Measurements from ENCODE around the gene ADGRL1. TPM values are rescaled to one million over a fixed set of nuclear protein-coding genes. Genes with fewer than 3 reads are reported as not detected.
"Not testable (repeated sequence)": the region's sequence is repeated elsewhere in the genome, so short reads cannot be mapped to it uniquely, and the experiment has no call there.

Gene ADGRL1
- total RNA-seq, 4 donors from 2014 or later = 18.5 to 56.3 (median 46.2) TPM

DNA sequence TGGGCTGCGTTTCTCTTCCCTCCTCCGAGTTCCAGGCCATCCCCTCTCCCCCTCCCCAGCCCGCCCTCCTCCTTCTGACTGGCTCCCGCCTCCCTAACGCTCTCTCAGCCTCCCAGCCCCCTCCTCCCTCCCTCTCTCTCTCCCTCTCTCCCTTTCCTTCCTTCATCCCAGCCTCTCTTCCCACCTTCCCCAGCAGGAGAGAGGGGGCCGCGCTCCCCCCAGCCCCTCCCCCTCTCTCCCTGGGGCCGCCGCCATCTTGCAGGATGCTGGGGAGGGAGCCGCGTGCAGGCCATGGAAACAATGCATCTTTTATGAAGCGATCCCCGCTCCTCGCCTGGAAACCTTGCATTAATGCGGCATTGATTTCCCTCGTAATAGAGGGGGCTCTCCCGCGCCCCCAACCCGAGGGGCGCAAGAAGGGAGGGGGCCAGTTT lies 42.6 kb upstream of the ADGRL1 start:
- WGBS, 2 donors = 0% methylated on average over 2 to 13 of the region's 20 CpGs
- Histone ChIP-seq H3K27me3 (no peaks in the 10 kb centered on the region), H3K27ac (no peak overlapping the region), H3K4me1 (peaks cover 6 to 8% of the 10 kb centered on the region in 2 donors), H3K9me3 (no peaks in the 10 kb centered on the region), H3K36me3 (no peaks in the 10 kb centered on the region), H3K4me3 (replicated peaks in 1 of 3) (peak overlapping the region in 1 of 3 donors; percentile 37)
- DNase-seq = peak; percentile 4 to 7
- no peak for TF ChIP-seq POLR2A (IDR thresholded peaks at IDR 0.05)
- TF ChIP-seq CTCF (IDR thresholded peaks at IDR 0.05) = no peak
- intact Hi-C loops (cut with DNase I) = no loop called here

DNA sequence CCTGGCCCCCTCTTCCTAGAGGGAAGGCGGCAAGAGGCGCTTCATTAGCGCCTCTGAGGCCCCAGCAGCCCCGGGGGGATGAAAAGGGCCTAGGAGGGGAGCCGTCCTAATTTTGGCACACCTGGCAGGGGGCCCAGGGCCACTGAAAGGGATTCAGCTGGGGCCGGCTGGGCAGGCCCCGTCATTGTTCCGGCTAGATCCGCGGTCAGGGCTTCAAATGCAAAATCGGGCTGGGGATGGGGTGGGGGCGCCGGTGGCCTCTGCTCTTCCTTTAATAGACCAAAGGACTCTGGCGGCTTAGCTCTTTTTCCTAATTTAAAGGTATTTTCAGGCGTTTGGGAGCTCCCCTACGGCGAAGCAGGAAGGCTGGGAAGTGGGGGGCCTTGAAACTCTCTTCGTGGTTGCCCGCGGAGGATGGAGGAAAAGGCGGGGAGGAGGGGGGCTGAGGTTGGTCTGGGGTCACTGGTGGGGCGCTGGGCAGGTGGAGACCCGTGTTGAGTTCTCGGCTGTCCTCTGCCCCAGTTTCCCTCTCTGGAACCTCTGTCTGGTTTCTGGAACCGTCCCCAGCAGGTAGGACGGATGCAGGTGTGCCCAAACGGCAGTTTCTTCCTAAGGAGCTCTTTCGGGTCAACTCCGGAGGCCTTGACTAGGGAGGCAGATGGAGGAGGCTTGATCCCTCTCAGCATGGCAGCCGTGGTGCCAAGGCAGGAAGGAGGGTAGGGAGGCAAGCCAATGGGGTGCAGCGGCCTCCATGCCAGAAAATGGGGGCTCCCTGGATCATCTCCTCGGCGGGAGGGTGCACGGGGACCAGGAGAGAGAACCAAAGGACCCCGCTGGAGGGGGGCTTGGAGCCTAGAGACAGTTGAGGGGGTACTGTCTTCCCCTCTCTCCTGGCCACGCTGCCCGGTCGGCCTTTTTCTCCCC lies 41.8 kb upstream of the ADGRL1 start:
- H3K4me1 ChIP-seq; DNase-seq; H3K27me3 ChIP-seq; H3K9me3 ChIP-seq; H3K36me3 ChIP-seq; intact Hi-C loops (cut with DNase I); H3K27ac ChIP-seq: not testable (repeated sequence)
- peak overlapping the region in 1 of 3 donors; percentile 37 for H3K4me3 ChIP-seq (replicated peaks in 1 of 3)
- 8 to 9% methylated on average over 25 to 35 of the region's 38 CpGs for WGBS, 2 donors

GRCh38 chr19:14247205-14247547 lies 41.2 kb upstream of the ADGRL1 start:
- H3K9me3 ChIP-seq; H3K4me1 ChIP-seq; H3K27ac ChIP-seq; H3K27me3 ChIP-seq; intact Hi-C loops (cut with DNase I); DNase-seq; H3K4me3 ChIP-seq (replicated peaks in 1 of 3); H3K36me3 ChIP-seq: not testable (repeated sequence)
- WGBS, 2 donors = 93% methylated on average over 2 to 3 of the region's 6 CpGs

GRCh38 chr19:14244393-14244792 lies 38.4 kb upstream of the ADGRL1 start:
- H3K9me3 ChIP-seq; intact Hi-C loops (cut with DNase I); H3K4me1 ChIP-seq; H3K4me3 ChIP-seq (replicated peaks in 1 of 3); DNase-seq; H3K27ac ChIP-seq; H3K27me3 ChIP-seq; H3K36me3 ChIP-seq: not testable (repeated sequence)
- 78 to 79% methylated on average over 5 of the region's 5 CpGs for WGBS, 2 donors

DNA sequence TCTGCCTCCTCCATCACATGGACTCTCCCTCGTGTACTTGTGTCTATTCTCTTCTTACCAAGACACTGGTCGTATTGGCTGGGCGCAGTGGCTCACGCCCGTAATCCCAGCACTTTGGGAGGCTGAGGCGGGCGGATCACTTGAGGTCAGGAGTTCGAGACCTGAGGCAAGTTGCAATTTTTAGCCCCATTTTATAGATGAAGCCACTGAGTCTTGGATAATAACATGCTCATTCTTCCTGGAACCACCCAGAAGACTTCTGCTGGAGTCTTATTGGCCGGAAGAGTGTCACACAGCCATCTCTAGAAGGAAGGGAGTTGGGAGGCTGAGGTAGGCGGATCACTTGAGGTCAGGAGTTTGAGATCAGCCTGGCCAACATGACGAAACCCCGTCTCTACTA lies 37.7 kb upstream of the ADGRL1 start:
- DNase-seq; H3K27ac ChIP-seq; H3K4me3 ChIP-seq (replicated peaks in 1 of 3); H3K4me1 ChIP-seq; H3K36me3 ChIP-seq; H3K9me3 ChIP-seq; intact Hi-C loops (cut with DNase I); H3K27me3 ChIP-seq: not testable (repeated sequence)
- WGBS, 2 donors = 89 to 95% methylated on average over 12 of the region's 12 CpGs

GRCh38 chr19:14237014-14237941 lies 31.3 kb upstream of the ADGRL1 start:
- H3K4me3 ChIP-seq (replicated peaks in 1 of 3) = no peak overlapping the region
- intact Hi-C loops (cut with DNase I) = no loop called here
- TF ChIP-seq CTCF (IDR thresholded peaks at IDR 0.05) (no peak), POLR2A (IDR thresholded peaks at IDR 0.05) (no peak)
- no peak for DNase-seq
- WGBS, 2 donors = 78 to 82% methylated on average over 5 of the region's 5 CpGs
- no peaks in the 10 kb centered on the region for H3K27me3 ChIP-seq
- H3K27ac ChIP-seq = no peak overlapping the region
- H3K4me1 ChIP-seq = no peaks in the 10 kb centered on the region
- no peaks in the 10 kb centered on the region for H3K9me3 ChIP-seq
- H3K36me3 ChIP-seq = no peaks in the 10 kb centered on the region

GRCh38 chr19:14232945-14233344 lies 27.0 kb upstream of the ADGRL1 start:
- H3K4me1 ChIP-seq; H3K27ac ChIP-seq; H3K27me3 ChIP-seq; H3K9me3 ChIP-seq; H3K36me3 ChIP-seq; DNase-seq; H3K4me3 ChIP-seq (replicated peaks in 1 of 3); intact Hi-C loops (cut with DNase I): not testable (repeated sequence)
- 92 to 96% methylated on average over 4 of the region's 4 CpGs for WGBS, 2 donors

DNA sequence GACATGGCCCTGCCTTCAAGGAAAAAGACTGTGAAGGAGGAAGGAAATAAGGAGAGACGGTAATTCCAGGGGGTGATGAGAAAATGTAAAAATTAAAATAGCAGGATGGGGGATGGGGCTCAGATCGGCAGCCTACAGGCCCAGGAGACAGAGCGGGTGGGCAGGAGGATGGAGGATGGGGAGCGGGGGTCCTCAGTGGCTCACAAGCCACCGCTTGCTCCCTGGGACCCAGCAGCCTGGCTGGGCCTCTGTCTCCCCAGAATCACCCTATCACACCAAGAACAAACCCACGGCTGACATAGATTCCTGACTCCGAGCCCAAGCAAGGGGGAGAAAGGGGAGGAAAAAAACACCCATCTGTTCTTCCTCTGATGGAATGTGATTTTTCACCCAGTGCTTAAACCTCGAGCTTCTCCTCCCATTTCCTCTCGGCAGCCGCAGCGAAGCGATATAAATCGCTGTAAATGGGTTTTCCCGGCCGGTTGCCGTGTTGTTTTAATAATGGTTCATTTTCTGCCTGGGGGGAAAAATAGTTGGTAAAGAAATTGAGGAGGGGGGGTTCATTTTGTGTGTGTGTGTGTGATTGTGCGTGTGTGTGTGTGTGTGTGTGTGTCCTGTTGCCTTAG lies 22.6 kb upstream of the ADGRL1 start:
- H3K4me1 ChIP-seq; H3K9me3 ChIP-seq; H3K4me3 ChIP-seq (replicated peaks in 1 of 3); H3K27ac ChIP-seq; H3K36me3 ChIP-seq; H3K27me3 ChIP-seq; DNase-seq; intact Hi-C loops (cut with DNase I): not testable (repeated sequence)
- WGBS, 2 donors = 52 to 66% methylated on average over 16 to 17 of the region's 17 CpGs

GRCh38 chr19:14226498-14226897 lies 20.5 kb upstream of the ADGRL1 start:
- DNase-seq; H3K36me3 ChIP-seq; H3K9me3 ChIP-seq; H3K27me3 ChIP-seq; H3K27ac ChIP-seq; H3K4me1 ChIP-seq; intact Hi-C loops (cut with DNase I); H3K4me3 ChIP-seq (replicated peaks in 1 of 3): not testable (repeated sequence)
- 94 to 96% methylated on average over 6 of the region's 6 CpGs for WGBS, 2 donors

Measured in thyroid gland (tissue), 4 donors.